Activated effector memory CD4-positive, alpha-beta T cell treated with anti-CD3 and anti-CD28 coated beads, Interleukin-2, amount 50 U/mL, for 16 hours (primary cell): Measurements from ENCODE around the gene NRP1.

ENCODE experiments used
- DNase-seq: peaks from one replicate; pipeline ENCODE4 v3.0.0-alpha.2; 2020

NRP1 gene

GRCh38 chr10:33201056-33201780, 133.2 kb downstream of the NRP1 start:
- DNase-seq: no peak

GRCh38 chr10:33199731-33200232, 134.7 kb downstream of the NRP1 start:
- DNase-seq: no peak

- no peak for DNase-seq
These were observed 135.9 kb downstream of the NRP1 start for GRCh38 chr10:33198610-33199009.

GRCh38 chr10:33196710-33197491, 137.6 kb downstream of the NRP1 start:
- no peak for DNase-seq

GRCh38 chr10:33196377-33196706, 138.1 kb downstream of the NRP1 start:
- DNase-seq: no peak

- no peak for DNase-seq
These were observed 138.7 kb downstream of the NRP1 start for GRCh38 chr10:33195608-33196376.

GRCh38 chr10:33193701-33194521, 140.6 kb downstream of the NRP1 start:
- no peak for DNase-seq

GRCh38 chr10:33193057-33193700, 141.3 kb downstream of the NRP1 start:
- DNase-seq: peak; percentile 88

GRCh38 chr10:33192190-33192589, 142.3 kb downstream of the NRP1 start:
- DNase-seq: no peak

- no peak for DNase-seq
These were observed 144.1 kb downstream of the NRP1 start for GRCh38 chr10:33190406-33190805.

GRCh38 chr10:33189808-33190207, 144.7 kb downstream of the NRP1 start:
- DNase-seq: no peak

GRCh38 chr10:33189363-33189762, 145.1 kb downstream of the NRP1 start:
- no peak for DNase-seq

- no peak for DNase-seq
These were observed 147.0 kb downstream of the NRP1 start for GRCh38 chr10:33187427-33187999.

- no peak for DNase-seq
These were observed 148.3 kb downstream of the NRP1 start for GRCh38 chr10:33186150-33186549.

GRCh38 chr10:33183655-33184054, 150.8 kb downstream of the NRP1 start:
- DNase-seq: no peak

GRCh38 chr10:33180921-33181320, 153.5 kb downstream of the NRP1 start:
- no peak for DNase-seq

GRCh38 chr10:33180390-33180789, 154.1 kb downstream of the NRP1 start:
- DNase-seq: peak; percentile 66

- DNase-seq: no peak
These were observed 155.4 kb downstream of the NRP1 start for GRCh38 chr10:33179067-33179466.

GRCh38 chr10:33178026-33178755, 156.3 kb downstream of the NRP1 start:
- DNase-seq: no peak

- DNase-seq: no peak
These were observed 157.8 kb downstream of the NRP1 start for GRCh38 chr10:33176688-33177087.
